ENCODE results near the gene FMNL2.

The FMNL2 gene

DNA sequence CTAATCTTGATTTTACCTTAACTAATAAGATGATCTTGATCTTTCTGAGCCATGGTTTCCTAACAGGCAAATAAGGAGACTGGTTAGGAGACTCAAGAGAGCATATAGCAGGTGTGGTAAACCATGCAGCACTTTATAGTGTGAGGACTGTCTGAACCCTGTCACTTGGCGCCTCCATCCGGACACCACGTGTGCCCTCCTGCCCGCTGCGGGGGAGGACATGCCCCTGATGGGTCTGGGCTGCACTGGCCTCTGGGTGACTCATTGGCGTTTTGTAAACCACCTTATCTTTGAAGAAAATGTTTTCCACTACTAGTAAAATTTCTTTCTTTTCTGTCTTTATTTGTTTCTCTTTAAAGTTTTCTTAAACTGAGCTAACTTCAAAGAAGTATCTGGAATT is 131.1 kb downstream of the FMNL2 start:
- CTCF ChIA-PET = interaction anchor here (0.7 kb wide), 1 partner anchor 279 kb away, joined by 3 read pairs; no protein-coding TSS in a partner anchor
- TF ChIP-seq, protein P1, sequence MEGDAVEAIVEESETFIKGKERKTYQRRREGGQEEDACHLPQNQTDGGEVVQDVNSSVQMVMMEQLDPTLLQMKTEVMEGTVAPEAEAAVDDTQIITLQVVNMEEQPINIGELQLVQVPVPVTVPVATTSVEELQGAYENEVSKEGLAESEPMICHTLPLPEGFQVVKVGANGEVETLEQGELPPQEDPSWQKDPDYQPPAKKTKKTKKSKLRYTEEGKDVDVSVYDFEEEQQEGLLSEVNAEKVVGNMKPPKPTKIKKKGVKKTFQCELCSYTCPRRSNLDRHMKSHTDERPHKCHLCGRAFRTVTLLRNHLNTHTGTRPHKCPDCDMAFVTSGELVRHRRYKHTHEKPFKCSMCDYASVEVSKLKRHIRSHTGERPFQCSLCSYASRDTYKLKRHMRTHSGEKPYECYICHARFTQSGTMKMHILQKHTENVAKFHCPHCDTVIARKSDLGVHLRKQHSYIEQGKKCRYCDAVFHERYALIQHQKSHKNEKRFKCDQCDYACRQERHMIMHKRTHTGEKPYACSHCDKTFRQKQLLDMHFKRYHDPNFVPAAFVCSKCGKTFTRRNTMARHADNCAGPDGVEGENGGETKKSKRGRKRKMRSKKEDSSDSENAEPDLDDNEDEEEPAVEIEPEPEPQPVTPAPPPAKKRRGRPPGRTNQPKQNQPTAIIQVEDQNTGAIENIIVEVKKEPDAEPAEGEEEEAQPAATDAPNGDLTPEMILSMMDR (IDR thresholded peaks at IDR 0.05; ENCODE audit: insufficient read depth, low read length, missing control alignments) = no peak
- DNase-seq (ENCODE audit: low read depth, low spot score) = no peak
- no peak overlapping the region for H3K4me3 ChIP-seq (ENCODE audit: low read depth, low read length)
- POLR2A ChIA-PET = no interaction called here

DNA sequence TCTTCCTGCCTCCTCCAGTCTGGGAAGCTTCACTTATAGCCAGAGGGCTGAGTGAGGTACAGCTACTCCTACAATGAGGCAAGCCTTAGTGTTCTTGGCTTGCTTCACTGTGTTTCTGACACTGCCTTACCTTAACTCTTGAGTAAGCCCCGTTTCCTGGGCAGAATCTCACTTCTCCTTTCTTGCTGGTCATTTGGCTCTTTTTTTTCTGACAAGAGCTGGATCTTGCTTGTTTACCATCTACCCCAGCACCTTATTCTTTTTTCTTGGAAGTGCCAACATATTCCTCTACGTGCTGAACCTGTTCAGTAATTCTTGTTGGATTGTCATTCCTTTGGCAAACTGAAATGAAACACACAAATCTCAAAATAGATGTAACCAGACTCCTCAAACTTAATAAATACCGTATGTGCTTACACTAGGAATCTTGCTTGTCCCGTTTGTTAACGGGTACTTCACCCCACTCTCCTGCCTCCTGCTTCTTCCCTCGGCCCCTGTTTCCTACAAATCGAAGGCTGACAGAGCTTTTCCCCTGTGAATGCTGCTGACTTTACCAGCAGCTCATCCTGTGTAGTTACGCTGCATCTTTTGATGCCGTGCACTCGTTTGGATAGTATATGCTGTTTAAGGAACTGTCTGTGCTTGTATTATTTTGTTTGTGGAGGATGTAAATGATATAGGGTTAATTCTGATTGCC is 132.2 kb downstream of the FMNL2 start:
- no peak overlapping the region for H3K4me3 ChIP-seq (ENCODE audit: low read depth, low read length)
- TF ChIP-seq, protein P1 (IDR thresholded peaks at IDR 0.05; ENCODE audit: insufficient read depth, low read length, missing control alignments) = no peak
- no peak for DNase-seq (ENCODE audit: low read depth, low spot score)
- ChIA-PET CTCF (interaction anchor here (0.9 to 2.1 kb wide), 5 partner anchors 7 to 169 kb away, joined by 3 to 7 read pairs (median 3); no protein-coding TSS in a partner anchor), POLR2A (no interaction called here)

DNA sequence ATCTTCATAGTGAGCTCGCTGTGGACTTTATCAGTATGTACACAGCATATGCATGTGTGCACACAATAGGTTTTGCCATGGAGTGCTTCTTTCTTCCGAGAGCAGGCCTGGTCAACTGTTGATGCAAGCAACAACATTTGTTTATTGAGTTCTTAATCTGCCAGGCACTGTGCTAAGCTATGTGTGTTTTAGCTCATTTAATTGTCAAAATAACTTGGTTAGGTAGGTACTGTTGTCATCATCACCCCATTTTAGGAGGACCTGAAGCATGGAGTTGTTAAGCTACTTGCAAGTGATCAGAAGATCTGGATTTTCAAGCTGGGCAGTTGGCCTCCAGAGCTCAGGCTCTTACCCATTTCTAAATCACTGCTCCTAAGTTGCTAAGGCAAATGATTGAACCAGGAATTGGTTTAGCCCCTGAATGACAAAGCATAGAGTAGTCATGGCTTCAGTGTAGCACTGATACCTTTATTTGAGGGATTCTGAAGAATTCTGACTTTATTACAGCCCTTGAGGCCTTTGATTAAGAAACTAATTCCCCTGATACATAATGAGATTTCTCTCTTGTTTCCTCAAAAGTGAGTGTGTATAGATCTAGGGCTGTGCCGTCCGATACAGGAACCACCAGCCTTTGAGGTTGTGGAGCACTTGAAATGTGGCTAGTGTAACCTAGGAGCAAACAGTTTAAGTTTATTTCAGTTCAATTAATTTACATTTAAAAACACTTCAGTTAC is 132.9 kb downstream of the FMNL2 start:
- TF ChIP-seq, protein P1 (IDR thresholded peaks at IDR 0.05; ENCODE audit: insufficient read depth, low read length, missing control alignments) = no peak
- DNase-seq (ENCODE audit: low read depth, low spot score) = no peak
- no peak overlapping the region for H3K4me3 ChIP-seq (ENCODE audit: low read depth, low read length)
- POLR2A ChIA-PET = no interaction called here
- CTCF ChIA-PET = interaction anchor here (0.9 to 2.1 kb wide), 5 partner anchors 8 to 168 kb away, joined by 3 to 7 read pairs (median 3); no protein-coding TSS in a partner anchor

DNA sequence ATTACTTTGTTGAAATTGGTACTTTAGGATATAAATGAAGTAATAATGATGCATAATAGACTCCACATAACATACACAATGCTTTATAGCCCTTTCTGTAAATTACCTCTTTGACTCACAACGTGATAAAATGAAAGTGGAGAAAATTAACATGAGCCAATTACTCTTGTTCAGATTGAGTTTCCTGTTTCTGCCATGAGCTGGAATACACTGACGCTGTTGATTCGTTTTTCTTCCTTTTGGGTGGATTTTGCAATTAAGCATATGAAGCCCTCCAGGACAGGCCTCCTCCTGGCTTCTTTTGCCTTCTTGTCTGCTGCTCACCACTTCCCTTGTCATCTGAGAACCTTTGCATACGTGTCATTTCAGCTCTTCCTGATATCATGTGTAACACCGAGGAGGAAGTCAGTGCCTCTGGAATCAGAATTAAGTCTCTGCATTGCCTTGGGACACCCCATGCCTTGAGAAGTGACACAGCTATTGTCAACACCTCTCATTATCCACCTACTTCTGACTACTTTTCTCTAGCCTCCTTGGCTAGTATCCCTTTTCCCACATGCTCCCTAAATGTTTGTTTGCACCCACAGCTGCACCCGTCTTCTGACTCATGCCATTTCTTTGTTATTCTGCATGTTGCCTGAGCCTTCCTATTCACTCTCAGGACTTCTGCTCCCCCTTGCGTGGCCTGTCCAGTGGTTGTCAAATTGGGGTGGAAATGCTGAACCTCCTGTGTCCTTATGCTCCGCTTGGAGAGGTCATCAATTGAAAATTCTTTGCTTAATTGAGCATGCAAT is 134.1 kb downstream of the FMNL2 start:
- ChIA-PET CTCF (interaction anchor here (0.9 to 2.1 kb wide), 2 partner anchors 28 to 167 kb away, joined by 3 to 7 read pairs; no protein-coding TSS in a partner anchor), POLR2A (no interaction called here)
- TF ChIP-seq, protein P1 (IDR thresholded peaks at IDR 0.05; ENCODE audit: insufficient read depth, low read length, missing control alignments) = no peak
- DNase-seq (ENCODE audit: low read depth, low spot score) = no peak
- no peak overlapping the region; the same call in 1 of the 2 replicates for H3K4me3 ChIP-seq (ENCODE audit: low read depth, low read length)

DNA sequence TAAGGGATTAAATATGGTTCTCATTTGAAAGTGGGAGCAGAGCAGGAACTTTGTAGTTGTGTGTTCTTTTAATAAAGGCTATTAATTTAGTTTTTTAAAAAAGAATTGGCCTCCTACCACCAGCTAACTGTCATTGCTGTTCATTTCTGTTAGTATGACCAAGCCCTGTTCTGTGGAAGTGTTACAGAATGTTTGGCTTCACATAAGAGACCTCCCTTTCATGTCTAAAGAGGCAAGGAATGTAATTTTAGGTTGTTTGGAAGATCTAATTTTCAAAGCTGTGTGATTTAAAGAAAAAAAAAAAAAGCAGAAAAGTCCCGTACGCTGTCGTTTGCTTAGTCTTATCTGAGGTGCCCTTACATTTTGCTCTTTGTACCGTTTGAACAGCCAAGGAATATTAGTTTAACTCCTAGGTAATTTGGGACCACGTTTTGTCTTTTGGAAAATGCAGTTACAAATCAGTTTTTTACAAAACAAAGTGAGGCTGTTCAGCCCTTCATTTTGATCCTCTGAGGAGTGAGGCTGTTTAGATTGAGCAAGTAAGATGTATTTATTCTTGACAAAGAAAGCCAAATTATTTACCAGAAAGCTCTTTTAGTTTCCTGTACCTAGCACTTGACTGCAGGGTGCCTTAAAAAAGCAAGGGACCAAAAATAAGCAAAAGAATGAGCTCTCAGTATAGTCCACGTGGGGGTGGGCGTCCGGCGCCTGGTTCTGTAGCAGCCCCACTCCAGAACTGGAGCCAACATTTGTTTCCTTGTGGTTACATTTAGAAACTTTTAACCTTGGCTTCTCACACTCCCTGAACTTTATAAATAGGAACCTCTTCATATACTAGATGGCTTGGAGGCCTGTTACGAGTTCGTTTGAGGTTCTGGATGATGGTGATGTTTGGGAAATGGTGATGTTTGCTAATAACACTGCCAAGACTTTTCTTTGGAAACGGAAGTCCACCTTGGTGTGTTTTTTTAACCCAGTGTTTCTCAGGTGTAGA is 136.2 kb downstream of the FMNL2 start:
- no peak for DNase-seq (ENCODE audit: low read depth, low spot score)
- no peak overlapping the region for H3K4me3 ChIP-seq (ENCODE audit: low read depth, low read length)
- ChIA-PET CTCF (no interaction called here), POLR2A (no interaction called here)
- TF ChIP-seq, protein P1 (IDR thresholded peaks at IDR 0.05; ENCODE audit: insufficient read depth, low read length, missing control alignments) = no peak

Data from AG04449 (cell line).